DND-41 (cell line): Measurements from ENCODE around the gene PLEKHA5.
"Not testable (repeated sequence)": the region's sequence is repeated elsewhere in the genome, so short reads cannot be mapped to it uniquely, and the experiment has no call there.

Source experiments
- EZH2 ChIP-seq: IDR thresholded peaks from 3 replicates; pipeline ENCODE4 v1.6.1; 2012; ENCODE audit warnings: borderline replicate concordance, low read depth, mild to moderate bottlenecking, moderate library complexity, low read length, inconsistent platforms; ENCODE audit not compliant: severe bottlenecking
- TF ChIP-seq, protein P1 (sequence below): IDR thresholded peaks from 2 replicates; pipeline ENCODE4 v1.5.1; 2012; ENCODE audit warnings: borderline replicate concordance, low read length, moderate library complexity, mild to moderate bottlenecking; ENCODE audit not compliant: poor library complexity, severe bottlenecking; ENCODE audit errors: extremely low read depth

DNA sequence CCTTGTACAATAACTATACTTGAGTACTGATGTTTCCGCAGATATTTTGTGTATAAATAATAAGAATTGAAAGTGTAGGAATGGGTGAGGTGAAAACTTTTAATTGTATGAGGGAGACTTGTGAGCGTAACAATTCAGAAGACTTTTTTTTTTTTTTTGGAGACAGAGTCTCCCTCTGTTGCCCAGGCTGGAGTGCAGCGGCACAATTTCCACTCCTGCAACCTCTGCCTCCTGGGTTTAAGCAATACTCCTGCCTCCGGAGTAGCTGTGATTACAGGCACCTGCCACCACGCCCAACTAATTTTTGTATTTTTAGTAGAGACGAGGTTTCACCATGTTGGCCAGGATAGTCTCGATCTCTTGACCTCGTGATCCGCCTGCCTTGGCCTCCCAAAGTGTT lies 40.8 kb downstream of the PLEKHA5 start:
- TF ChIP-seq, protein P1, sequence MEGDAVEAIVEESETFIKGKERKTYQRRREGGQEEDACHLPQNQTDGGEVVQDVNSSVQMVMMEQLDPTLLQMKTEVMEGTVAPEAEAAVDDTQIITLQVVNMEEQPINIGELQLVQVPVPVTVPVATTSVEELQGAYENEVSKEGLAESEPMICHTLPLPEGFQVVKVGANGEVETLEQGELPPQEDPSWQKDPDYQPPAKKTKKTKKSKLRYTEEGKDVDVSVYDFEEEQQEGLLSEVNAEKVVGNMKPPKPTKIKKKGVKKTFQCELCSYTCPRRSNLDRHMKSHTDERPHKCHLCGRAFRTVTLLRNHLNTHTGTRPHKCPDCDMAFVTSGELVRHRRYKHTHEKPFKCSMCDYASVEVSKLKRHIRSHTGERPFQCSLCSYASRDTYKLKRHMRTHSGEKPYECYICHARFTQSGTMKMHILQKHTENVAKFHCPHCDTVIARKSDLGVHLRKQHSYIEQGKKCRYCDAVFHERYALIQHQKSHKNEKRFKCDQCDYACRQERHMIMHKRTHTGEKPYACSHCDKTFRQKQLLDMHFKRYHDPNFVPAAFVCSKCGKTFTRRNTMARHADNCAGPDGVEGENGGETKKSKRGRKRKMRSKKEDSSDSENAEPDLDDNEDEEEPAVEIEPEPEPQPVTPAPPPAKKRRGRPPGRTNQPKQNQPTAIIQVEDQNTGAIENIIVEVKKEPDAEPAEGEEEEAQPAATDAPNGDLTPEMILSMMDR, result not testable (repeated sequence)
- not testable (repeated sequence) for TF ChIP-seq EZH2
